ENCODE results near the gene CD300A. TPM values are rescaled to one million over a fixed set of nuclear protein-coding genes. Genes with fewer than 3 reads are reported as not detected.

CD300A gene
- total RNA-seq, 2 donors from 2014 or later = not detected

DNA sequence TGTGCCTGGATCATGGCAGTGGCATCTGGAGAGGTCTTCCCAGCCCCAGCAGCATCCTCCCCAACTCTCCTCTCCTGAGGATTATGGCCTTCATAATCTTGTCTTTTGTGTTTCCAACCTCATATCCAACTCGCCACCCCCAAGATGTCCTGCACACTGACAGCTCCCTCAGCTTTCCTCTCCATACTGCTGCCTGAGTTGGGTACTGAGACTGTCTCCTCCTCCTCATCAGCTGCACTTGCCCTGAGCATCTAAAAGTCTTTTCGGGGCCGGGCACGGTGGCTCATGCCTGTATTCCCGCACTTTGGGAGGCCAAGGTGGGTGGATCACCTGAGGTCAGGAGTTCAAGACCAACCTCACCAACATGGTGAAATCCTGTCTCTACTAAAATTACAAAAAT is 62.8 kb downstream of the CD300A start:
- no peaks in the 10 kb centered on the region for H3K4me1 Mint-ChIP-seq
- no peak overlapping the region for H3K27ac Mint-ChIP-seq
- no peak for TF ChIP-seq CTCF (conservative IDR thresholded peaks at IDR 0.05)
- Histone ChIP-seq H3K9me3 (ENCODE audit: control insufficient read depth, low read length) (no peaks in the 10 kb centered on the region), H3K27me3 (ENCODE audit: control insufficient read depth, insufficient read depth, low read length, poor library complexity, severe bottlenecking) (peaks cover 5% of the 10 kb centered on the region), H3K36me3 (ENCODE audit: control insufficient read depth, insufficient read depth, low read length) (no peaks in the 10 kb centered on the region), H3K4me3 (ENCODE audit: low read length) (no peak overlapping the region), H3K9ac (ENCODE audit: extremely low read depth, low read length, poor library complexity, severe bottlenecking) (no peak overlapping the region), H3K4me1 (ENCODE audit: control insufficient read depth, insufficient read depth, low read length) (no peaks in the 10 kb centered on the region), H3K27ac (ENCODE audit: low read depth, low read length) (no peak overlapping the region)
- H3K9me3 Mint-ChIP-seq = peaks cover 2% of the 10 kb centered on the region
- WGBS, 2 experiments (ENCODE audit: insufficient coverage in 1 of 2, insufficient read length in 1 of 2) = 84 to 92% methylated on average over 4 to 5 of the region's 5 CpGs
- peaks cover 30% of the 10 kb centered on the region for H3K27me3 Mint-ChIP-seq (ENCODE audit: insufficient read depth)
- no peak for DNase-seq
- H3K36me3 Mint-ChIP-seq (ENCODE audit: low read depth) = no peaks in the 10 kb centered on the region
- H3K4me3 Mint-ChIP-seq = no peak overlapping the region

DNA sequence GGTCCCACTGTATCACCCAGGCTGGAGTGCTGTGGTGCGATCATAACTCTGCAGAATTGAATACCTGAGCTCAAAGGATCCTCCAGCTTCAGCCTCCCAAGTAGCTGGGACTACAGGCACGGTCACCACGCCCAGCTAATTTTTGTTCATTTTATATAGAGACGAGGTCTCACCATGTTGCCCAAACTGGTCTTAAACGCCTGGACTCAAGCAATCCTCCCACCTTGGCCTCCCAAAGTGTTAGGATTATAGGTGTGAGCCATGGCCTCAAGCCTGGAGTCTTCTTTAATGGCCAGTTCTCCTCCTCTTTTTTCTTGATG is 64.4 kb downstream of the CD300A start:
- Mint-ChIP-seq H3K27me3 (ENCODE audit: insufficient read depth) (peaks cover 22% of the 10 kb centered on the region), H3K36me3 (ENCODE audit: low read depth) (no peaks in the 10 kb centered on the region), H3K27ac (no peak overlapping the region), H3K9me3 (peaks cover 4% of the 10 kb centered on the region), H3K4me1 (no peaks in the 10 kb centered on the region), H3K4me3 (no peak overlapping the region)
- no peak for DNase-seq
- H3K36me3 ChIP-seq (ENCODE audit: control insufficient read depth, insufficient read depth, low read length) = no peaks in the 10 kb centered on the region
- no peak overlapping the region for H3K27ac ChIP-seq (ENCODE audit: low read depth, low read length)
- H3K4me3 ChIP-seq (ENCODE audit: low read length) = no peak overlapping the region
- no peak for TF ChIP-seq CTCF (conservative IDR thresholded peaks at IDR 0.05)
- no peaks in the 10 kb centered on the region for H3K9me3 ChIP-seq (ENCODE audit: control insufficient read depth, low read length)
- no peak overlapping the region for H3K9ac ChIP-seq (ENCODE audit: extremely low read depth, low read length, poor library complexity, severe bottlenecking)
- H3K27me3 ChIP-seq (ENCODE audit: control insufficient read depth, insufficient read depth, low read length, poor library complexity, severe bottlenecking) = no peaks in the 10 kb centered on the region
- 89 to 93% methylated on average over 3 to 5 of the region's 5 CpGs for WGBS, 2 experiments (ENCODE audit: insufficient coverage in 1 of 2, insufficient read length in 1 of 2)
- no peaks in the 10 kb centered on the region for H3K4me1 ChIP-seq (ENCODE audit: control insufficient read depth, insufficient read depth, low read length)

DNA sequence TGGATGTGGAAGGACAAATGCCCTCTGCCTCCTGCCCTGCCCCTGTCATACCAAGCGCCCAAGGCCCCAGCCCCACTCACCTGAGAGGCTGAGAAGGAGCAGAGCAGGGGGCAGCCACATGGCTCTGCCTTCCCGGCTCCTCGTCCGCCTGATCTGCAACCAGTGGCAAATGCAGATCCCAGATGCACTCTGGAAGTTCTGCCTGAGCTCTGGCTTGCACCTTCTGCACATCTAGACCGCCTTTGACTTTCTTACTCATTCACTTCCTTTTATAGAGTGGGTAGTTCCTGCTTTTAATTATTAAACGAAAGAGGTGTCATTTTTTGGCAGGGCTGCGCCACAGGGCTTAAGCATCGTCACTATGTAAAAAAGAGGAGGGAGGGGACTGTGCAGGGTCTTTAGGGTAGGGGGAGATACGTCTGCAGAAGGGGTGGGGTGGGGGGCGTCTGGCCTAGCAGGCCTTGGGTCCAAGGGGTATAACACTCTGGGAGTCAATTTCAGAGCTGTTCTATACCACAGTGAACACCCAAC is 64.9 kb downstream of the CD300A start, which contains the start of gene CD300LB:
CD300LB (minus strand) TSS at position 245 of the 531 bp plus-strand sequence; CDS start at position 120, 125 bp downstream.
- no peak within 1 kb of the TSS for H3K9ac ChIP-seq (ENCODE audit: extremely low read depth, low read length, poor library complexity, severe bottlenecking)
- Mint-ChIP-seq H3K9me3 (peaks cover 4% of the 10 kb centered on the region), H3K4me3 (no peak within 1 kb of the TSS), H3K27ac (no peak within 1 kb of the TSS), H3K36me3 (ENCODE audit: low read depth) (no peaks in the 10 kb centered on the region), H3K4me1 (no peaks in the 10 kb centered on the region), H3K27me3 (ENCODE audit: insufficient read depth) (peaks cover 19% of the 10 kb centered on the region)
- WGBS, 2 experiments (ENCODE audit: insufficient coverage in 1 of 2, insufficient read length in 1 of 2) = 83 to 89% methylated on average over 1 to 10 of the region's 10 CpGs
- DNase-seq = peak; percentile 41
- H3K4me1 ChIP-seq (ENCODE audit: control insufficient read depth, insufficient read depth, low read length) = no peaks in the 10 kb centered on the region
- no peak within 1 kb of the TSS for H3K27ac ChIP-seq (ENCODE audit: low read depth, low read length)
- H3K36me3 ChIP-seq (ENCODE audit: control insufficient read depth, insufficient read depth, low read length) = no peaks in the 10 kb centered on the region
- H3K4me3 ChIP-seq (ENCODE audit: low read length) = no peak within 1 kb of the TSS
- no peaks in the 10 kb centered on the region for H3K27me3 ChIP-seq (ENCODE audit: control insufficient read depth, insufficient read depth, low read length, poor library complexity, severe bottlenecking)
- TF ChIP-seq CTCF (conservative IDR thresholded peaks at IDR 0.05) = no peak
- no peaks in the 10 kb centered on the region for H3K9me3 ChIP-seq (ENCODE audit: control insufficient read depth, low read length)

Measured in endodermal cell (in vitro differentiated cells).